Colonic mucosa (tissue), 4 donors: ENCODE results near the gene PIK3CD. TPM values are rescaled to one million over a fixed set of nuclear protein-coding genes. Genes with fewer than 3 reads are reported as not detected.

Source experiments
- DNase-seq: peaks from one replicate; pipeline ENCODE4 v3.0.0-alpha.2; 2020
- H3K27ac ChIP-seq: fragments of 200-600 bp; one replicate; pipeline ENCODE4 v1.8.0; 2021
- H3K27me3 ChIP-seq: fragments of 200-600 bp; one replicate; pipeline ENCODE4 v1.8.0; 2021
- H3K36me3 ChIP-seq: fragments of 200-600 bp; one replicate; pipeline ENCODE4 v1.8.0; 2021
- H3K4me1 ChIP-seq: fragments of 200-600 bp; one replicate; pipeline ENCODE4 v1.8.0; 2021; ENCODE audit warnings: mild to moderate bottlenecking
- H3K4me3 ChIP-seq: fragments of 200-600 bp; one replicate; pipeline ENCODE4 v1.8.0; 2021
- H3K9ac ChIP-seq, 2 donors: one replicate each; pipeline ENCODE4 v1.7.0; 2013; ENCODE audit warnings: control low read depth in 2 of 2, low read depth in 2 of 2, low read length in 2 of 2
- H3K9me3 ChIP-seq: fragments of 200-600 bp; one replicate; pipeline ENCODE4 v1.8.0; 2021
- CTCF ChIP-seq: fragments of 200-600 bp; IDR thresholded peaks from one replicate; pipeline ENCODE4 v1.8.0; 2022; ENCODE audit warnings: antibody characterized with exemption, mild to moderate bottlenecking
- intact Hi-C: fragments of 100-400 bp; cut with DNase I; formaldehyde crosslinking; loops from one replicate; pipeline ENCODE4 v1.14.1; 2022
- total RNA-seq, 2 donors: library from RNA; stranded (reverse); fragmentation: NEBNext Ultra II Directional in 1 of 2; extraction: Animal tissue kit (Norgen Biotek cat#: 25700) in 1 of 2; gene quantifications; one replicate each; pipeline ENCODE4 v1.2.1, GENCODE V29; 2021
- donor health status: healthy.
- donor health status: DM: no; HTN: no; CAD: no.
- donor health status: DM: no; HTN: no; CAD: no.

Gene PIK3CD
- total RNA-seq, 2 donors from 2014 or later = 3.5 TPM

DNA sequence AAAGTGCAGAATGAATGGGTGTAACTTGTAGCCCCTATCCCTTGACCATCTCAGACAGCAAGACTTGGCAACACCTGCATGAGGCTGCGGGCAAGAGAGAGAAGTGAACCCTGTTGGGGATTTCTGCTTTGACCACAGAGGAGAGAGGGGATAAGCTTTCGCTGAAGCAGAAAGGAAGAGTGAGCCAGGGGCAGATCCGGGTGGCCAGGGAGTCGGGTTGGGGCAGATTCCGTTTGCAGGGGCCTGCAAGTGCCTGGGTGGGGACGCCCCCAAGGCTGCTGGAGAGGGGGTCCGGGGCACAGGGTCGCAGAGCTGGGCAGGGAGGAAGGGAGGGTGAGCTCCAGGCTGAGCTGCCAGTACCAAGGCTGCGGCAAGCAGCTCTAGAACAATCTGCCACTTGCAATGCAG lies 25.3 kb upstream of the PIK3CD start:
- Histone ChIP-seq H3K9me3 (no peaks in the 10 kb centered on the region), H3K36me3 (no peaks in the 10 kb centered on the region), H3K9ac (no peak overlapping the region), H3K4me3 (no peak overlapping the region), H3K27ac (no peak overlapping the region), H3K4me1 (no peaks in the 10 kb centered on the region), H3K27me3 (no peaks in the 10 kb centered on the region)
- intact Hi-C loops = loop anchor here (2.0 to 5.0 kb wide), 2 partner anchors 96 to 241 kb away; no protein-coding TSS in a partner anchor
- DNase-seq = no peak
- no peak for TF ChIP-seq CTCF

DNA sequence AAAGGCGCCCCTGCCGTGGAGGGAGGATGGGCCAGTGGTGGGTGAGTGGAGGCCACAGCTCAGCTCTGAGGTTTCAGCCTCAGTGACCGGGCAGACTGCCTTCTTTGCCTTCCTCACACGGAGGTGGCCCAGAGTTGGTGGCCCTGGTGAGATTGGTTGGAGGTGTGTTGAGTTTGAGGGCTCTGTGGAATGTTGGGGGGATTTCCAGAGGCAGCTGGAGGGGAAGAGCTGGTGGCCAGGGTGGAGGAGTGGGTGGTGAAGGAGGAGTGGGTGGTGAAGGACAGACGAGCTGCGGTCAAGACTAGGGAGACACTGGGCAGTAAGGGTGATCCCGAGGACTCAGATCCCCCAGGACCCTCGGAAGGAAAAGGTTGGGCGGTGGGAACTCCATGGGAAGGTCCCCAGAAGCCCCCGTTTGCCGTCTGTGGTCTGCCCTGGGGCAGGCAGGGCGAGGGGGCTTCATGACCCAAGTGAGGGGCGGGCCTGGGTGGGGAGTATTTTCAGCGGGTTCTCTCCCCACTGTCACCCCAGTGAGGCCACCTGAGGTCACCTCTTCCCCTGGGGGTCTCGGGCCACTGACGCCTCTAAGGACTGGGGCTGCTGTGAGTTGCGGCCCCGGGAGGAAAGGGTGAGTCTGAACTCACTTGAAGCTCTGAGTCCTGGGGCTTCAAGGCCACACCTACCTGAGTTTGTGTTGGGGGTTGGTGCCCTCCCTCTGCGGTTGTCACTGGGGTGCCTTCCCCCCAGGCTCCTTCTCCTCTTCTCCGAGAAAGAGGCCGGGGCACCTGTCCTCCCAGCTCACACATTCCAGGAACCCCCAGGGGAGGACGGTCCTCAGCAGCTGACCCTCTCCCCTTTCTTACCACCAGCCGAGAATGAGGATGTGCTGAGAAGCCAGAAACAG lies 22.7 kb upstream of the PIK3CD start:
- intact Hi-C loops = loop anchor here (5.0 kb wide), 1 partner anchor 94 kb away; no protein-coding TSS in a partner anchor
- Histone ChIP-seq H3K9me3 (no peaks in the 10 kb centered on the region), H3K27me3 (no peaks in the 10 kb centered on the region), H3K36me3 (no peaks in the 10 kb centered on the region), H3K9ac (peak overlapping the region in 1 of 2 donors; percentile 35), H3K4me3 (no peak overlapping the region), H3K27ac (no peak overlapping the region), H3K4me1 (no peaks in the 10 kb centered on the region)
- no peak for TF ChIP-seq CTCF
- peak; percentile 26 for DNase-seq

- Histone ChIP-seq H3K4me3 (peak overlapping the region; percentile 1), H3K27ac (peak overlapping the region; percentile 23), H3K36me3 (no peaks in the 10 kb centered on the region), H3K9ac (peak overlapping the region in 1 of 2 donors; percentile 49), H3K4me1 (no peaks in the 10 kb centered on the region), H3K27me3 (no peaks in the 10 kb centered on the region), H3K9me3 (no peaks in the 10 kb centered on the region)
- intact Hi-C loops = loop anchor here (5.0 kb wide), 1 partner anchor 93 kb away; no protein-coding TSS in a partner anchor
- peak; percentile 50 for DNase-seq
- TF ChIP-seq CTCF = no peak
Observed at GRCh38 chr1:9629445-9630201, 21.9 kb upstream of the PIK3CD start.

DNA sequence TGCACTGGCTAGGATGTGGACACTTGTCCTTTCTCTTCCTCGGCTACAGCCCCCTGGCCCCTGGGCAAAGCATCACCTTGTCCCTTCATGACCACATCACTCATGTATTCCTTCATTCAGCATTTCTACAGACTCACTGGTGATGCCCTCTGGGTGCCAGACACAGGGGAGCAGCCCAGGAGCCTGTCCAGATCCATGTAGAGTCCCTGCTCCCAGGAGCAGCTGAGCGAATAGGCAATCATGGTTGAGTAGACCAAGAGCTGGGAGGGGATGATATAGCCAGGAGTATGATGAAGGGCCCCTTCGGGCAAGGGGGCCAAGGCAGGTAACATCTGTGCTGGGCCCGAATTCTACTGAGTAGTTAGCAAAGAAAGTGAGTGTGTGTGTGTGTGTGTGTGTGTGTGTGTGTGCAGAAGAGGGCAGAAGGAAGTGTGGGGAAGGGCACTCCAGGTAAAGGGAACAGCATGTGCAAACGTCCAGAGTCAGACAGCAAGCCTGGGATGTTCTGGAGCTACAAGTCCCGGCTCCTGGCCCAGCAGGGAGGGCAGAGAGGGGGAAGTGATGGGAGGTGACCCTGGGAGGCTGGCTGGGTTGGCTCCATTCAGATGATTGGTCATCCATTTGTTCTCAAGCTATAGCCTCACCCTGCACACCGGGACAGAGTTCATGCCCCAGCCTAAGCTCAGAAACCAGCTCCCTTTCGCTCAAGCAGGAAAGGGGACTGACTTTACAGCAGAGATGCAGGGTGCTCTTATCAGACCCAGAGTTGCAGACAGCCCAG lies 21.0 kb upstream of the PIK3CD start:
- Histone ChIP-seq H3K4me1 (no peaks in the 10 kb centered on the region), H3K9ac (peak overlapping the region in 1 of 2 donors; percentile 49), H3K4me3 (peak overlapping the region; percentile 1), H3K36me3 (no peaks in the 10 kb centered on the region), H3K27me3 (no peaks in the 10 kb centered on the region), H3K9me3 (no peaks in the 10 kb centered on the region), H3K27ac (peak overlapping the region; percentile 23)
- intact Hi-C loops = no loop called here
- TF ChIP-seq CTCF = no peak
- DNase-seq = no peak

GRCh38 chr1:9631613-9632012 lies 19.9 kb upstream of the PIK3CD start:
- no peak overlapping the region for H3K4me3 ChIP-seq
- no peak overlapping the region for H3K27ac ChIP-seq
- no peaks in the 10 kb centered on the region for H3K4me1 ChIP-seq
- no peak for DNase-seq
- no peak for TF ChIP-seq CTCF
- no peaks in the 10 kb centered on the region for H3K27me3 ChIP-seq
- no peaks in the 10 kb centered on the region for H3K9me3 ChIP-seq
- intact Hi-C loops = no loop called here
- H3K36me3 ChIP-seq = no peaks in the 10 kb centered on the region
- H3K9ac ChIP-seq = no peak overlapping the region
